ENCODE data around the gene WWOX.
A peak's percentile ranks its signal among the peaks of the same experiment; 100 is the strongest.

WWOX gene

GRCh38 chr16:78851266-78851665 lies 751.8 kb downstream of the WWOX start:
- DNase-seq (ENCODE audit: low read depth): no peak

GRCh38 chr16:78852081-78852635 lies 752.7 kb downstream of the WWOX start:
- no peak for DNase-seq (ENCODE audit: low read depth)

- no peak for DNase-seq (ENCODE audit: low read depth)
Observed at GRCh38 chr16:78862022-78862421, 762.6 kb downstream of the WWOX start.

GRCh38 chr16:78866521-78866920 lies 767.1 kb downstream of the WWOX start:
- DNase-seq (ENCODE audit: low read depth): no peak

- peak; percentile 6 for DNase-seq (ENCODE audit: low read depth)
Observed at GRCh38 chr16:78869492-78869891, 770.0 kb downstream of the WWOX start.

- DNase-seq (ENCODE audit: low read depth): no peak
Observed at GRCh38 chr16:78871241-78871640, 771.8 kb downstream of the WWOX start.

- no peak for DNase-seq (ENCODE audit: low read depth)
Observed at GRCh38 chr16:78876671-78877070, 777.2 kb downstream of the WWOX start.

- DNase-seq (ENCODE audit: low read depth): no peak
Observed at GRCh38 chr16:78877114-78877655, 777.7 kb downstream of the WWOX start.

- DNase-seq (ENCODE audit: low read depth): no peak
Observed at GRCh38 chr16:78878570-78878969, 779.1 kb downstream of the WWOX start.

GRCh38 chr16:78879011-78879410 lies 779.6 kb downstream of the WWOX start:
- DNase-seq (ENCODE audit: low read depth): no peak

GRCh38 chr16:78882150-78882549 lies 782.7 kb downstream of the WWOX start:
- no peak for DNase-seq (ENCODE audit: low read depth)

GRCh38 chr16:78882751-78883150 lies 783.3 kb downstream of the WWOX start:
- no peak for DNase-seq (ENCODE audit: low read depth)

GRCh38 chr16:78884204-78884603 lies 784.8 kb downstream of the WWOX start:
- no peak for DNase-seq (ENCODE audit: low read depth)

GRCh38 chr16:78889346-78889745 lies 789.9 kb downstream of the WWOX start:
- DNase-seq (ENCODE audit: low read depth): no peak

GRCh38 chr16:78890373-78890895 lies 791.0 kb downstream of the WWOX start:
- no peak for DNase-seq (ENCODE audit: low read depth)

GRCh38 chr16:78892951-78893733 lies 793.7 kb downstream of the WWOX start:
- no peak for DNase-seq (ENCODE audit: low read depth)

GRCh38 chr16:78894886-78895285 lies 795.4 kb downstream of the WWOX start:
- DNase-seq (ENCODE audit: low read depth): peak; percentile 21

GRCh38 chr16:78895681-78896080 lies 796.2 kb downstream of the WWOX start:
- no peak for DNase-seq (ENCODE audit: low read depth)

- DNase-seq (ENCODE audit: low read depth): no peak
Observed at GRCh38 chr16:78896280-78896679, 796.8 kb downstream of the WWOX start.

- DNase-seq (ENCODE audit: low read depth): no peak
Observed at GRCh38 chr16:78897299-78897698, 797.8 kb downstream of the WWOX start.

GRCh38 chr16:78900044-78900811 lies 800.8 kb downstream of the WWOX start:
- no peak for DNase-seq (ENCODE audit: low read depth)

GRCh38 chr16:78900966-78901365 lies 801.5 kb downstream of the WWOX start:
- DNase-seq (ENCODE audit: low read depth): no peak

- no peak for DNase-seq (ENCODE audit: low read depth)
Observed at GRCh38 chr16:78902321-78902720, 802.9 kb downstream of the WWOX start.

Measured in activated T-helper 9 cell treated with anti-CD3 and anti-CD28 coated beads, Interleukin-2, amount 50 U/mL, for 16 hours (primary cell).